ENCODE results near the gene KCNA5.

The KCNA5 gene

DNA sequence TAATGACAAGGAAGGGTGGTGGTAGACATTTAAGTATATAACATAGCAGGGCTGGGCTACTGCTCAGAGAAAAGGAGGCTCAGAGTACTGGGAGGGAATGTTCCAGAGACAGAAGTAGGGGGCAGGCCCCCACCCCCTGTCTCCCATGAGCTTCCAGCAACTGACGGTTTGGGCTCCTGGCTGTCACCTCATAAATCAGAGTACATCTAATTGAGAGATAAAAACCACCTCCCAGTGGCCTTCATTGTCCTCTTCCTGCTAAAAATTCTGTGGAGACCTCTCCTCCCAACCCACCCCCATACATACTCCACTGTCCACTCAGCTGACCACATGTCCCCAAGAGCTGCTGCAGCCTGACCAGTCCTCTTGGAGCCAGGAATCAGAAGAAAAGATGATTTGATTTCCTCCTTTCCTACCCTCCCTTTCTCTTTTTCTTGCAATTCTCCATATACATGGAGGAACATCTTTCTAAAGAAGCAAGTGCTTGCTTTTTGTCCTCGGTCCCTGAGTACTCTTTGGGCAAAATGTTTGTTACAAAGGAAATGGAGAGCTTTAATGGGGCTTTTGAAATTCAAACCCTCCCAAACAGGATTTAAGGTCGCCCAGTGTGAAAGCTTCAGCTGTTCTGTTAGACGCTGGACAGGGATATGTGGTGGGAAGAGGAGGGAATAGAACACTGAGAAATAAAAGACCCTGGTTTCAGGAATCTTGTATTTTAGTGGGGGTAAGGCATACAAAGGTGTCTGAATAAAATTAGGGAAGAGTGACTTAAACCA lies 16.4 kb upstream of the KCNA5 start:
- DNase-seq (ENCODE audit: low spot score): no peak

DNA sequence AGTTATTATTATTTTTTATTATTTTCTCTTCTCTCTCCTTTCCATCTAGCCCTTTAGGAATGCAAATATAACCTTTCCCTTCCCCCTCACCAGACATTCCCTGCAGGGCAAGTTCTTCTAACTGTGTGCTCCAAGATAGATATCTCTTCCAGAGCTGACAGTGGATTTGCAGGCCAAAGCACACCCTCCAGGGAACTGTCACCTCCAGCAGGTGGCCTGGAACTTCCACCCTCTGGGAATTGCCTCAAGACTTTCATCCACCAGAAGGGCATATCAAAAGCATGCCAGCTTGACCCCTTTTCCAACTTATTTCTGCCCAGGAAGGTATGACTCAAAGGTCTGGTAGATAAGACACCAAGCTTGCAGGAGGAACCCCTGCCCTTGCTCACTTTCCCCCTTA lies 13.6 kb upstream of the KCNA5 start:
- DNase-seq (ENCODE audit: low spot score): no peak

DNA sequence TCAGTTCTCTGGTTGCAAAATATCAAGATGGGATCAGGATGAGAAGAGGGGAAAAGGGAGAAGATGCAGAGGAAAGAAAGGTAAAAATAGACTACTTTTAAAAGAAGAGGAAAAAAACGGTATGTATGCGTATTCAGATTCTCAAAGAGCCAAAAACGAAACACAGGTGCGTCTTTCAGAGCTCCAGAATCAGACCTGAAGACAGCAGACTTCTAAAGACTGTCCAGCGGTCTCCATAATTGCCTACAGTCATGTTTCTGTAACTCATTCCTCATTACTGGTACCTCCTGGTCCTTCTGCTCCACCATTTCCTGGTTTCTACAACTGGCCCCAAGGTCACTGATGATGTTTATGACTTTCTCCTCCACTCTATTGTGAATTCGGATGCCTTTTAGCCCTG lies 12.4 kb upstream of the KCNA5 start:
- DNase-seq (ENCODE audit: low spot score): no peak

DNA sequence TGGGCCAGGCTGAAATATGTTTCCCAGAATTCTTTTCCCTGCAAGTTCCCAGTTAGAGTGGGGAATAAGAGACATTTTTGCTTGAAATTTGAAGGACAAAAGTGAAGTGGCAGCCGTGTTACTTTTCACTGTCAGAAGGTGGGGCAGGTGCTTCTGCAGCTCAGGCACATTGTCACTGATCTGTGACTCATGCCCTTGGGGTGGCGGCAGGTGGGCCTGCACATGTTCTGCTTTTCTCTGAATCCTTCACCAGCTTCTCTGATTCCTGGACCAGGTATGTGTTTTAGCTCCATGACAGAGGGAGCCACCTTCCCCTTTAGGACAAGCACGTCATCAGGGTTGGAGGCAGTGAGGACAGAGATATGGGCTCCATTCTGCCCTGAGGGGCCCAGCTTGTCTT lies 11.7 kb upstream of the KCNA5 start:
- DNase-seq (ENCODE audit: low spot score): no peak

DNA sequence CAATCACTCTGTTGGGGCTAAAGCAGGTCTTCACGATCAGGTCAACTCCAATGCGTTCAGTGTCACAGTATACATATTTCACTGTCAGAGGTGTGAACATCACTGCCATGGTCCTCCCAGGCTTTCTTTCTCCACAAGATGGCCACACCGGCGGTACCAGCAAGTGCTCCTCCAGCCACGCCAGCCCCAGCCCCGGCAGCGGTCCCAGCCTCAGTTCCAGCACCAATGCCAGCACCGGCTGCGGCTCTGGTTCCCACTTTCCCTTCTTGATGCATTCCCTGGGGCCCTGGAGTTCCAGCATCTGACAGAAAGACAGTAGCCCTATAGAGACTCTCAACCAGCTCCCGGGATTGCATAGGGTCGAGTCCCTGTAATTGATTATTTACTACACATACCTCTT lies 10.9 kb upstream of the KCNA5 start:
- no peak for DNase-seq (ENCODE audit: low spot score)

DNA sequence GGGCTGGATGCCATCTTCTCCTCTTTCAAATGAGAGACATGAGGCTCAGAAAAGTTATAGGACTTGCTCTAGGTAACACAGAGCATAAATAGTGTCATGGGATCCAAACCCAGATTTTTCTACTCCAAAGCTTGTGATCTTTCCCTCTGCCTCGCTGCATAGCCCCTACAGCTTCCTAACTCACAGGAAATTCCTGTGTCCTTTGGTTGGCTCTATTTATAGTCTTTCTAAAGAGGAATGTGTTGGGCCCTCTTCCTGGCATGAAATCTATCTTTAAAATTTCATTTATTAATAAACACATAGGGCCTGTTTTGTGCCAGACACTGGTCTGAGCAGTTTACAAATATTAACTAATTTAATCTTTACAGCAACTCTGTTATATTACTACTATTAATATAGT lies 9.8 kb upstream of the KCNA5 start:
- peak; percentile 20 for DNase-seq (ENCODE audit: low spot score)

DNA sequence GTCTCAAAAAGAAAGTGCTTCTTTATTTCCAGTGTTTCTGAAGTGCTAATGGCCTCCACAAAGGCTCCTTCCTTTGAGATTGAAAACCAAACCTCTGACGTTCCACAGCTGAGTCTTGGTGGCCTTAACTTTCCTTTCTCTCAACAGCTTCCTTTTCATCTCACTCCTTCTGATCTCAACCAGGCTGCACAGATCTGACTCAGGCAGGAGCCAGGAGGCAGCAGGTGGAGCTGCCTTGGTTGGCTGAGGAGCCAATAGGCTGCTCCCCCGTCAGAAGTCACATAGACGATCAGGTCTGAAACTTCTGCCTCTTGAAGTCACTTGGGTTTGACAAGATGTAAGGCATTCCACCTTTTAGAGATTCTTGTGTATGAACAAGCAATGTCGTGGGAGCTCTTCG lies 9.1 kb upstream of the KCNA5 start:
- no peak for DNase-seq (ENCODE audit: low spot score)

DNA sequence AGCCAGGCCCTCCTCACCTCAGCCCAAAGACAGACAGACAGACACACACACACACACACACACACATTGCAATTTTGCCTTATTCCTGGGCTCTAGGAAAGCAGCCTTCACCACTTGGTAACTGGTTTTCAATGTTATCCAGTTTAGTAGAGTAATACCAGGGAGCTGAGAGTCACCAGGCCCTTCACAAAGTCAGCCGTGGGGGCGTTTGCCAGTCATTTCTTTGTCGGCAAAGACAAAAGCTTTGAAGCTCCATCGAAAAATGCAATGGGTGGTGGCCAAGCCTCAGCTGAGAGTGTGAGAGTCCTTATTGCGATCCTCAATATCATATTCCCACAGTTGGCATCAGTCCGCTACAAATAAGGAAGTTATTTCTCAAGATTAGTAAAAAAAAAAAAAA lies 8.1 kb upstream of the KCNA5 start:
- DNase-seq (ENCODE audit: low spot score): no peak

DNA sequence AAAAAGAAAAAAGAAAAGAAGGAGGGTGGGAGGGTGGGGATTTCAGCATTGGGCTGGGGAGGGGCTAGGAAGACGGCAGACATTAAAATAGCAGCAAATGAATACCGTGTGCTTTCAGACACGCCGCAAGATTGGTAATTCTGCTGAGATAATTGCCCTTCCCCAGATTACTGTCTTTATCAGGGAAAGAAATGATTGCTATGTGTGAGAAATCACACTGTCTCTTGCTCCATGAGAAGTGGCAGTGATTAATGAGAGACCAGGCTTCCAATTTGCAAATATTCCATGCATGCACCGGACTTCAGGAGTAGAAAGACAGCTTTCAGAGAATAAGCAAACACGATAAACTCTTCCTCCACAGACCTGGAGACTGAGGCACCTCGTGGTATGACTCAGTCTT lies 7.6 kb upstream of the KCNA5 start:
- DNase-seq (ENCODE audit: low spot score): no peak

DNA sequence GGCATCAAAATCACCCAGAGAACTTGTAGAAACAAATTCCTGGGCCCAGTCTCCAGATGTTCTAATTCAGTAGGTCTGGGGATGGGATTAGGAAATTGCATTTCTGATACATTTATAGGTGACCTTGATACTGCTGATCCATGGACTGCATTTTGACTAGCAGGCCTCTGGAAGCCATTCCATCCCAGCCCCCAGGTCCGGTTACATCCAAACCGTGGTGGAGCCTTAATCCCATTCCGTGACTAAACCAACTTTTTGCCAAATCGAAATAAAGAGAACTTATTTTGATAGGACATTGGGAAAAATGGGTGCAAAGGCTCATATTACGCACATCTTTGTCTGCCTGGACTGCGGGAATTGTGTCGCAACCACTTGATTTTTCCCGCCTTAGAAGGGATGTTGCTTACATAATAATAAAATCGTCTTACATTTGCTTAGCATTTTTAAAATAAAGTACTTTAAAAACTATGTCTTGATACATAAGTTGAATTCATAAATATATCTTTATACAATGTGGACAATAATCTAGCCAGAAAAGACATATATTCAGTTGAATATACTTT lies 5.8 kb upstream of the KCNA5 start:
- DNase-seq (ENCODE audit: low spot score): no peak

DNA sequence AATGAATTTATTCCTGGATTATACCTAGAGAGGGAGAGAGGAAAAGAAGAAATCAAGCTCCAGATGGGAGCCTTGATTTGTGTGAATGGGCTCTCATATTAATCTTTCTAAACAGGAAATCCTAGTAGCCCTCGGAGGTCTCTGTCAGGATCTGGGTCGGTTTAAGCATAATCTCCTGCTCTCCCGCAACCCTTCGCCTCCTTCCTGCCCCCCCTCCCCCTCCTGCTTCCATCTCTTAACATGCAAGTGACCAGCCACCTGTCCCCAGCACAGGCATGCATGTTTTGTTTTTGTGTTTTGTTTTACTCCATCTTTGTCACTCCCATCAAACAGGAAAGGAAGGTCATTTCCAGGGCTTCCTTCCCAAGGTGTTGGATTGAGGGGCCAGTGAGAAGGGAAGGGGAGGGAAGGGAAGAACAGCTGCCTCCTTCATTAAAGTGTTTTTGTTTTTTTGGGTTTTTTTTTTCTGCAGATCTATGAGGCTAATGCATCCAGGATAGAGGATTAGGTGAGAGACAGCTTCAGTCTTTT lies 4.8 kb upstream of the KCNA5 start:
- no peak for DNase-seq (ENCODE audit: low spot score)

DNA sequence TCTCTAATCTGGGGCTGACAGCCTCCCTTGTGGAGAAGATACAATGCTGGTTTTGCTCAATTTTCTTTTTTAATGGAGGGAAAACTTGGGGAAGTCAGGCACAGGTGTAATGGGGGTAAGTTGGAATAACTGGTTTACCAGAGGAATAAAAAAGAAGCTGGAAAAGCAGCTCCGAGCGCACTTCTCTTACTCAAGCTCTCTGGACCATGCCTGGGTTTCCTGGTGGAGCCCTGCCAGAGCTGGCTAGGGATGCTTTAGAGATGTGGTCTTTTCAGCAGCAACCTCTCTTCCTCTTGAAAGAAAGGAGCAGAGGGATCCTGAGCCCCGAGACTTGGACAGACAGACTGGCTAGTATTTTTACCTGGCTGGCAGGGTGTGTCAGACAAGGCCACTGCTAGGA lies 3.9 kb upstream of the KCNA5 start:
- no peak for DNase-seq (ENCODE audit: low spot score)

DNA sequence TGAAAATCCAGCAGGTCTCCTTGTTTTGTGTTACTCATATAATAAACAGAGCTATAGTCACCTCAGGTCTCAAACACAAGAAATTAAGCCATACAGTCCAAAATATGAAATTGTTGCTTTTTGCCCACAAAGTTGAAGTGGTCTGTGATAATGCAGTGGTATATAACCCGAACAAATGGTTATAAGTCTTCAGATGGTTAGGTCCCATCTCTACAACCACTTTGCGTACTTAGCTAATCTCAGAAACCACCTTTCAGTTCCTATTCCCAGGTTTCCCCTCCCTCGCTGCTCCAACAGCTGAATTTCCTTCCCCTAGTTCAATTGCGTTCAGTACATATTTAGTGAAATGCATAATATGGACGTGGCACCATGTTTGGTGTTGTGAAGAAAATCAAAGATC lies 3.3 kb upstream of the KCNA5 start:
- no peak for DNase-seq (ENCODE audit: low spot score)

DNA sequence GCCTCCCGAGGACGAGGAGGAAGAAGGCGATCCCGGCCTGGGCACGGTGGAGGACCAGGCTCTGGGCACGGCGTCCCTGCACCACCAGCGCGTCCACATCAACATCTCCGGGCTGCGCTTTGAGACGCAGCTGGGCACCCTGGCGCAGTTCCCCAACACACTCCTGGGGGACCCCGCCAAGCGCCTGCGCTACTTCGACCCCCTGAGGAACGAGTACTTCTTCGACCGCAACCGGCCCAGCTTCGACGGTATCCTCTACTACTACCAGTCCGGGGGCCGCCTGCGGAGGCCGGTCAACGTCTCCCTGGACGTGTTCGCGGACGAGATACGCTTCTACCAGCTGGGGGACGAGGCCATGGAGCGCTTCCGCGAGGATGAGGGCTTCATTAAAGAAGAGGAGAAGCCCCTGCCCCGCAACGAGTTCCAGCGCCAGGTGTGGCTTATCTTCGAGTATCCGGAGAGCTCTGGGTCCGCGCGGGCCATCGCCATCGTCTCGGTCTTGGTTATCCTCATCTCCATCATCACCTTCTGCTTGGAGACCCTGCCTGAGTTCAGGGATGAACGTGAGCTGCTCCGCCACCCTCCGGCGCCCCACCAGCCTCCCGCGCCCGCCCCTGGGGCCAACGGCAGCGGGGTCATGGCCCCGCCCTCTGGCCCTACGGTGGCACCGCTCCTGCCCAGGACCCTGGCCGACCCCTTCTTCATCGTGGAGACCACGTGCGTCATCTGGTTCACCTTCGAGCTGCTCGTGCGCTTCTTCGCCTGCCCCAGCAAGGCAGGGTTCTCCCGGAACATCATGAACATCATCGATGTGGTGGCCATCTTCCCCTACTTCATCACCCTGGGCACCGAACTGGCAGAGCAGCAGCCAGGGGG lies 979 bp downstream of the KCNA5 start:
- DNase-seq (ENCODE audit: low spot score): no peak

DNA sequence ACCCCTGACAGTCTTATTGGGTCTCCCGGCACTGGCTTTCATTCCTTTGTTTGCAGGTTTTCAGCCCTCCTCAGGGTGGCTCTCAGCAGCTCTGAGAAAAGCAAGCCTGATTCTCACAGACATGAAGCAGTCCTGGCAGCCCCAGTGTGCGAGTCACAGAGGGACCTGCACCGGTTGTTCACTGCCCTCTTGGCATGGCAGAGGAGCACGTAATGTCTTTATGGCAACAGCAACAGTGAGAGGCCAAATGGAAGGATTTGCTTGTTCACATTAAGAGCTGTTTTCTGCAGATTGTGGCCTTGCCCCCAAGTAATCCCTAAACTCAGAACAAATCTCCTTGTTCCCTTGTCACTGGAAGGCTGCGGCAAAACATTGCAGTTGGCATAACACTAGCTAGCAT lies 3.4 kb downstream of the KCNA5 start:
- no peak for DNase-seq (ENCODE audit: low spot score)

DNA sequence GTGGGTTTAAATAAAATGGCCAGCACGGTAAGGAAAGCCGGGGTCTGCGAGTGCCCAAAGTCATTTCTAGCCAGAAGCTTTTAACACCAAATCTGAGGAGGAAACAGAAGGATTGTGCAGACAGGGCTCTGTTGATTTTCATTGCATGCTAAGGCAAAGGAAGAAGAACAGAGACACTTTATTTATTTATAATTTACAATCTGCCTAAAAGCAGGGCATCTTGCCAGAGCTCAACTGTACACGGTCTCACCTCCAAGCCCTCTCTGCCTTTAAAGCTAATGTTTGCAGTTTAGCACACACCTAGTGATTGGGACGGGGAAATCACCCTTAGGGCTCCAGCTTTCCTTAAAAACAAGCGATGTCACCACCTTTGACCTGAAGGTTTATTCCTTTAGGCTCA lies 4.0 kb downstream of the KCNA5 start:
- no peak for DNase-seq (ENCODE audit: low spot score)

DNA sequence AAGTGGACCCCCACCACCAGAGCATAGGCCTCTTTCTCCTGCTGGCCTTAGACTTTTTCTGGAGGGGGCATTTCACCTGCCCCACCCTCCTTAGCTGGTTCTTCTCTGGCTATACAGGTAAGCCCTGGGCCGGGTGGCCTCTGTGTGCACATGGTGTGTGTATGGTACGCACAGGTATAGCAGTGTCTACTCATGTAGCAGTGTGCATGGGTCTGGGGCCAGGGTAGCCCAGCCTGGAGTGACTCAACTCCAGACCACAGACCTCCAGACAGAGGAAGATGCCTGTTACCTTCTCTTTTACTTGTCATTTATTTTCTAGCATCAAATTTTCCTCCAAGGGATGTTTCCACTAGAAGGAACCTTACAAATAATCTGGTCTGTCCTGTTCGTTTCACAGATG lies 6.9 kb downstream of the KCNA5 start:
- no peak for DNase-seq (ENCODE audit: low spot score)

DNA sequence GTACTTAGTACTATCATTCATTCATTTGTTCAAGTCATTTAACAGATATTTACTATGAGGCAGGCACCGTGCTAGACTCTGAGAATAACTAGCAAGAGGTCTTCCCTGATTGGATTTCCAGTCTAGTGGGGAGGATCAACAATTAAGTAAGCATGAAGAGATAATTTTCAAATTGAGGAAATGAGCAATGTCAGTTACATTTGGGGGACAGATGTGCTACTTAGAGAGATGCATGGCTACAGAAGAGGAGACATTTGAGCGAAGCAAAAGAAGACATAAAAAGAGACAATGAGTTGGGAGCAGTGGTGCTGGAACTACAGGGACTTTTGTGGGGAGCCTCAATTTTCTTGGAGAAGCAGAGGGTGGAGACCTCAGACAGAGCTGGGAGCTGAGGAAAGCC lies 7.7 kb downstream of the KCNA5 start:
- DNase-seq (ENCODE audit: low spot score): no peak

DNA sequence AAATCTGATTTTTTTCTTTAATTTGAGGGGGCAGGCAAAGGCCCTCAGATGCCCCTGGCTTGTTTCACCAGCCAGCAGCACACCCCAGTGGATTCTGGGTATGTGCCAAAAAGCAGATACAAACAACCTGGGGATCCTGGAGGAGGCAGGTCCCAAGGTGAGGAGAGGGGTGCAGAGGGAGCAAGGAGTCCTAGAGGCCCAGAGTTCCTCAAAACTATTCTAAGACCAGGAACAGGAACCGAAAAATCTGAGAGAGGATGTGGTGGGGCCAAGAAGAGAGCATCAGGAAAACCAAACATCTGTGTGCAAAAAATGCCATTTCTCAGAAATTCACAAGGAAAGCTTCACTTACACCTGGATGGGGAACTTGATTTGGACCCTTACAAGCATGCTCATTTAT lies 8.2 kb downstream of the KCNA5 start:
- no peak for DNase-seq (ENCODE audit: low spot score)

DNA sequence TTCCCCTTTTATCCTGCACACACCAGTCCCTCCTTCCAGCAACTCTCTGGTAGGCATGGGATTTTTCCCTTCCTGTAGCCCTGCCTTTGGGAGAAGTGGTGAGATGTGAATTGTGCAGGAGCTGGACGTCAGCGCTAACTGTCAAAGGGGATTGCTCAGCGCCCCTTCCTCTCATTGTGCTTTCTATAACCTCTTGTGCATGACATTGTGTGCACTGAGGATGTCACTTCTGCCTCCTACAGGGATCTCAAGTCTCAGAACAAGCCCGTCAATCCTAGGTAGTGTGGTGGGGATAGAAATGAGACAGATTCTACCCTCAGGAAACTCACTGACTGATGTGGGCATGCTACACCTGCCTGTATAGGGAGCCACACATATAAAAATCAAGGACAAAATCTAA lies 8.7 kb downstream of the KCNA5 start:
- no peak for DNase-seq (ENCODE audit: low spot score)

DNA sequence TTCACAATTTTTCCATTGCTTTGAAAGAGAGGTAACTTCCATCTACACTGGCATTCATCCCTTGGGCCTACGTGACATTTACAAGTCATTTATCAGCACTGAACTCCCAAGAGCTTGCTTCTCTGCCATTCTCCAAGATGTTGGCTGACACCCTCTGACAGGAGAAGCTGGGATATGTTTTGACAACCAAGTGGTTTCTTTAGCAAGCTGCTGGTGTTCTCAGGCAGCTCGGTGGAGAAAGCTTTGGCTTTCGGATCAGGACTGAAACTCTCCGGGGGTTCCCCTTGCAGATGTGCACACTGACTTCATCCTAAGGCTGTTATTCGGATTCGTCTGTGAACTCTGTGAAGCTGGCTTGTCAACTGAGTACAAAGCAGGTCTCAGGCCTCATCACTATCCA lies 15.7 kb downstream of the KCNA5 start:
- DNase-seq (ENCODE audit: low spot score): no peak

DNA sequence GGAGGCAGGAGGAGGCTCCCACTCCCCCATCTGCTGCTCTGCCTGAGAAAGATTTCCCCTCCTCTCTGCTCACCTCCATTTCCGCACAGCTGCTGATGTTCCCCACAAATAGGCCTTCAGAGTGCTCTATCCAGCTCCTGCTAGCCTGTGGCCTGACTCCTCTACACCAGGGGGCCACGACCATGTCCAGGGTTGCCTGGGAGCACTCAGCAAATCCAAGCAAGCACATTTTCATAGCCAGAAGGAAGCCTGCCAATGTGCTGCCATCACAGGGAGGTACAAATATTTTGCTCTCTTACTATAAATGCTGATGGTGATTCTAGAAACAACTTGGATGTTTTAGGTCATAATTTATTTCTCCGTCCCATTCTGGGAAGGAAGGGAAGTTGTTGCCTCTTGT lies 17.3 kb downstream of the KCNA5 start:
- DNase-seq (ENCODE audit: low spot score): no peak

DNA sequence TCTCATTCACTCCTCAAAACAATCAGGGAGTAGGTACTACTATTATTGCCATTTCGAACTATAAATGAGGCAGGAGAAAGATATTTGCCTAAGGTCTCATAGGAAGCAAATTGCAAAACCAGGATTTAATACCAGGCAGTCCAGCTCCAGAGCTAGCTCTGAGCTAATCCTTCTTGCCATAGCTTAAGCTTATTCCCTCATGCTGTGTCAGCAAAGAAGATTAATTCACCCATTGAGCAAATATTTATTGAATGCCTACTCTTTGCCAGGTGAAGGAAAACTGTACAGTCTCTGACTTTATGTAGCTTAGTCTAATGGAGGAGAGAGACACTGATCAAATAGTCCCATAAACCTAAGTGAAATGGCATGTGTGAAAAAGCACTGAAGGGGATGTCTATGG lies 19.5 kb downstream of the KCNA5 start:
- DNase-seq (ENCODE audit: low spot score): no peak

Data from kidney capillary endothelial cell (primary cell).